C4-2B (cell line): ENCODE measurements around the gene DMAC2.

Experiments used
- CTCF ChIP-seq: fragments of 450-650 bp; conservative IDR thresholded peaks from 2 replicates; pipeline ENCODE4 v1.5.1; 2017; ENCODE audit warnings: mild to moderate bottlenecking
- ZFX ChIP-seq: fragments of 450-650 bp; IDR thresholded peaks from 2 replicates; pipeline ENCODE4 v1.6.1; 2017

DNA sequence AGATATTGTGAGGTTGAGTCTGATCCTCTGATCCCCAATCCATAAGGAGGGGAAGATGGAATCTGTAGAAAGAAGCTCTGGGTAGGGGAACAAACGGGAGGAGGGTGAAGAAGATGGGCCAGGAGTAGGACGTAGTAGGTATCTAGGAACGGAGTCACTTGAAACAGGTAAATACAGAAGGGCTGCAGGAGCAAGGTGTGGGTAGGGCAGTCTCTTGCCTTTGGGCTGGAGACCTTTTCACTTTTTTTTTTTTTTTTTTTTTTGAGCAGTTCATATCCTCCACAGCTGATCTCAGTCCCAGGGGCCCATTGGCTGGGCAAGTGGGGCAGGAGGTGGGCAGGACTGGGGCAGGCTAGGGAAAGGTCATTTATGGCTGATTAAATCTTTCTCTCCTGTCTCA is 40.6 kb downstream of the DMAC2 start:
- TF ChIP-seq CTCF, result no peak
- TF ChIP-seq ZFX, result no peak
